SK-N-SH treated with all-trans-retinoic acid at 6 μM for 48 hours (cell line): ENCODE results near the gene SLC25A26.

Source experiments
- ATAC-seq: fragments of 200-7000 bp; cut with Tn5 transposase; 3 replicates; pipeline ENCODE4 v1.9.1; 2020; ENCODE audit warnings: mild to moderate bottlenecking, moderate library complexity
- ARNTL ChIP-seq: fragments of 450-650 bp; formaldehyde crosslinking; IDR thresholded peaks from 2 replicates; pipeline ENCODE4 v1.5.0; 2020; ENCODE audit warnings: low read depth, mild to moderate bottlenecking, moderate library complexity, borderline replicate concordance
- BACH2 ChIP-seq: fragments of 250-450 bp; sonication (Bioruptor Pico); IDR thresholded peaks from 2 replicates; pipeline ENCODE4 v1.9.0; 2021; ENCODE audit warnings: mild to moderate bottlenecking, borderline replicate concordance
- CSDC2 ChIP-seq: fragments of 250-450 bp; sonication (Bioruptor Pico); IDR thresholded peaks from 2 replicates; pipeline ENCODE4 v1.5.0; 2020; ENCODE audit warnings: mild to moderate bottlenecking, moderate library complexity
- ESRRG ChIP-seq: fragments of 250-450 bp; sonication (Bioruptor Pico); IDR thresholded peaks from 2 replicates; pipeline ENCODE4 v1.6.1; 2021; ENCODE audit warnings: mild to moderate bottlenecking
- GLIS3 ChIP-seq: fragments of 250-450 bp; sonication (Bioruptor Pico); IDR thresholded peaks from 2 replicates; pipeline ENCODE4 v1.5.0; 2020; ENCODE audit warnings: mild to moderate bottlenecking, moderate library complexity
- ISL1 ChIP-seq: fragments of 250-450 bp; sonication (Bioruptor Pico); IDR thresholded peaks from 2 replicates; pipeline ENCODE4 v2.1.2; 2022; ENCODE audit warnings: mild to moderate bottlenecking, moderate library complexity
- OSR1 ChIP-seq: fragments of 250-450 bp; sonication (Bioruptor Pico); IDR thresholded peaks from 2 replicates; pipeline ENCODE4 v1.8.0; 2022; ENCODE audit warnings: moderate library complexity, mild to moderate bottlenecking, inconsistent platforms
- PPARA ChIP-seq: fragments of 250-450 bp; sonication (Bioruptor Pico); IDR thresholded peaks from 2 replicates; pipeline ENCODE4 v1.5.0; 2020; ENCODE audit warnings: mild to moderate bottlenecking, borderline replicate concordance
- RARB ChIP-seq: fragments of 250-450 bp; sonication (Bioruptor Pico); IDR thresholded peaks from 2 replicates; pipeline ENCODE4 v1.8.0; 2021; ENCODE audit warnings: mild to moderate bottlenecking, moderate library complexity
- TCF4 ChIP-seq: fragments of 250-450 bp; sonication (Bioruptor Pico); IDR thresholded peaks from 2 replicates; pipeline ENCODE4 v1.8.0; 2021; ENCODE audit warnings: mild to moderate bottlenecking, moderate library complexity, borderline replicate concordance
- TOX ChIP-seq: fragments of 250-450 bp; sonication (Bioruptor Pico); IDR thresholded peaks from 2 replicates; pipeline ENCODE4 v1.8.0; 2021; ENCODE audit warnings: mild to moderate bottlenecking, moderate library complexity, borderline replicate concordance
- ZC3H10 ChIP-seq: fragments of 250-450 bp; sonication (Bioruptor Pico); IDR thresholded peaks from 2 replicates; pipeline ENCODE4 v1.5.1; 2021; ENCODE audit warnings: mild to moderate bottlenecking, moderate library complexity
- ZFP3 ChIP-seq: fragments of 250-450 bp; sonication (Bioruptor Pico); IDR thresholded peaks from 2 replicates; pipeline ENCODE4 v1.5.0; 2020; ENCODE audit warnings: mild to moderate bottlenecking, moderate library complexity
- ZFP30 ChIP-seq: fragments of 450-650 bp; formaldehyde crosslinking; IDR thresholded peaks from 2 replicates; pipeline ENCODE4 v1.5.0; 2022; ENCODE audit warnings: mild to moderate bottlenecking, moderate library complexity
- ZNF565 ChIP-seq: fragments of 450-650 bp; formaldehyde crosslinking; conservative IDR thresholded peaks from 2 replicates; pipeline ENCODE4 v1.5.0; 2020; ENCODE audit warnings: low read depth, mild to moderate bottlenecking, moderate library complexity
- ZNF70 ChIP-seq: fragments of 450-650 bp; formaldehyde crosslinking; IDR thresholded peaks from 2 replicates; pipeline ENCODE4 v1.5.0; 2020; ENCODE audit warnings: mild to moderate bottlenecking, moderate library complexity
- ZNF8 ChIP-seq: fragments of 450-650 bp; formaldehyde crosslinking; IDR thresholded peaks from 2 replicates; pipeline ENCODE4 v1.5.0; 2020; ENCODE audit warnings: mild to moderate bottlenecking, moderate library complexity
- TF ChIP-seq, protein P1 (sequence below): fragments of 250-450 bp; sonication (Bioruptor Pico); IDR thresholded peaks from 2 replicates; pipeline ENCODE4 v1.8.0; 2020; ENCODE audit warnings: mild to moderate bottlenecking, moderate library complexity, borderline replicate concordance
- TF ChIP-seq, protein P2 (sequence below): fragments of 250-450 bp; sonication (Bioruptor Pico); IDR thresholded peaks from 2 replicates; pipeline ENCODE4 v1.5.1; 2021; ENCODE audit warnings: mild to moderate bottlenecking, moderate library complexity
- TF ChIP-seq, protein P3 (sequence below): fragments of 250-450 bp; sonication (Bioruptor Pico); IDR thresholded peaks from 2 replicates; pipeline ENCODE4 v1.5.0; 2020; ENCODE audit warnings: mild to moderate bottlenecking, moderate library complexity
- TF ChIP-seq, protein P4 (sequence below): fragments of 250-450 bp; sonication (Bioruptor Pico); IDR thresholded peaks from 2 replicates; pipeline ENCODE4 v1.8.0; 2021; ENCODE audit warnings: low read depth, mild to moderate bottlenecking, moderate library complexity, borderline replicate concordance
- TF ChIP-seq, protein P5 (sequence below): fragments of 250-450 bp; sonication (Bioruptor Pico); IDR thresholded peaks from 2 replicates; pipeline ENCODE4 v1.5.1; 2020; ENCODE audit warnings: low read depth, mild to moderate bottlenecking, moderate library complexity

SLC25A26 gene, protein sequence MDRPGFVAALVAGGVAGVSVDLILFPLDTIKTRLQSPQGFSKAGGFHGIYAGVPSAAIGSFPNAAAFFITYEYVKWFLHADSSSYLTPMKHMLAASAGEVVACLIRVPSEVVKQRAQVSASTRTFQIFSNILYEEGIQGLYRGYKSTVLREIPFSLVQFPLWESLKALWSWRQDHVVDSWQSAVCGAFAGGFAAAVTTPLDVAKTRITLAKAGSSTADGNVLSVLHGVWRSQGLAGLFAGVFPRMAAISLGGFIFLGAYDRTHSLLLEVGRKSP

DNA sequence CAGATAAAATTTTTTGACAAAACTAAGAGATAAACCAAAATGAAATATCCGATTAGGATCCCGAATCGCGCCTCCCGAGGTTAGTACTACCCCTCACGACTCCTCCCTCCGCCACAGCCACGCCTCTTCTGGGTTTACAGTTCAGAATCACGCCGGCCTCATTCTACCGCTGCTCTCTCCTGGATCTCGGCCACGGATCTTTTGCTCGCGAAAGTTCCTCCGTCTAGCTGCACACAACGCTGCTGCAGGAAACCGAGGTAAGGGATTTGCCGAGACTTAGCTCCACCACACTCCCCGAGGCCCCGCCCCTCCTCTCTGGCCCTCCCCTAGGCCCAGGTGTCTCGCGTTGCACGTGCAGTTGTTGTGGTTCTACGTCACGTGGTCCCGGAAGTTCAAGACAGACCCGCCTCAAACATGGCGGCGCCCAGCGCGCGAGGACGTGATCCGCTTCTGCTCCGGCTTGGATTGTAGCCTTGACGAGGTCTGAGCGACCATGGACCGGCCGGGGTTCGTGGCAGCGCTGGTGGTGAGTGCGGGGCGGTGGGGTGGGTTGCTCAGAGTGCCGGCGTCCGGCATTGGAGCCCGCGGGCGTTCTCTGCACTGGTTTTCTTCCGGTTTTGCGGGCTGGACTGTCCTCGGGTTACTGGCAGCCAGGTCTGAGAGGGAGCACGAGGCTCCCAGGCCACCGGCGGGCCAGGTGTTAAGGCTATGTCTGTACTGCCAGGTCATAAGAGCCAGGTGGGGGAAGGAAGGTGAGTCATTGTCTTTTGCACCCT lies at the start of gene SLC25A26:
TSS of gene SLC25A26 (plus strand) at position 400 of the 776 bp plus-strand sequence. CDS start at position 494, 94 bp downstream.
- TF ChIP-seq RARB (CRISPR knock-in tag) (peak; percentile 27; the same call in 1 of the 2 replicates), ESRRG (no peak)
- ATAC-seq = peak; percentile 97

DNA sequence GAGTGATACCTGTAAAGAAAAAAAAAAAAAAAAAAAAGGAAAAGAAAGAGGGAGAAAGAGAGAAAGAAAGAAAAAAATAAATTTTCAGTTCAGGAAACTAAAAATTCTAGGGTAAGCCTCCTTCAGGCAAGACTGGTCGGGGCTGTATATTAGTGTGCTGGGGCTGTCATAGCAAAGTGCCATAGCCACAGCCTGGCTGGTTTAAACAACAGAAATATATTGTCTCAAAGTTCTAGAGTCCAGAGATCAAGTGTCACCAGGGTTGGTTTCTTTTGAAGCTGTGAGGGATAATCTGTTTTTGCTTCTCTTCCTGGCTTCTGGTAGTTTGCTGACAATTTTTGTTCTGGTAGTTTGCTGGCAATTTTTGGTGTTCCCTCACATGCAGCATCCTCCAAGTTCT lies 48.4 kb upstream of the SLC25A26 start:
- TF ChIP-seq, protein P1, sequence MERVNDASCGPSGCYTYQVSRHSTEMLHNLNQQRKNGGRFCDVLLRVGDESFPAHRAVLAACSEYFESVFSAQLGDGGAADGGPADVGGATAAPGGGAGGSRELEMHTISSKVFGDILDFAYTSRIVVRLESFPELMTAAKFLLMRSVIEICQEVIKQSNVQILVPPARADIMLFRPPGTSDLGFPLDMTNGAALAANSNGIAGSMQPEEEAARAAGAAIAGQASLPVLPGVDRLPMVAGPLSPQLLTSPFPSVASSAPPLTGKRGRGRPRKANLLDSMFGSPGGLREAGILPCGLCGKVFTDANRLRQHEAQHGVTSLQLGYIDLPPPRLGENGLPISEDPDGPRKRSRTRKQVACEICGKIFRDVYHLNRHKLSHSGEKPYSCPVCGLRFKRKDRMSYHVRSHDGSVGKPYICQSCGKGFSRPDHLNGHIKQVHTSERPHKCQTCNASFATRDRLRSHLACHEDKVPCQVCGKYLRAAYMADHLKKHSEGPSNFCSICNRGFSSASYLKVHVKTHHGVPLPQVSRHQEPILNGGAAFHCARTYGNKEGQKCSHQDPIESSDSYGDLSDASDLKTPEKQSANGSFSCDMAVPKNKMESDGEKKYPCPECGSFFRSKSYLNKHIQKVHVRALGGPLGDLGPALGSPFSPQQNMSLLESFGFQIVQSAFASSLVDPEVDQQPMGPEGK (CRISPR knock-in tag) = no peak
- TF ChIP-seq ZNF8 (CRISPR knock-in tag) = no peak
- no peak for TF ChIP-seq ARNTL (CRISPR knock-in tag)
- no peak for TF ChIP-seq TCF4 (CRISPR knock-in tag)
- TF ChIP-seq, protein P2, sequence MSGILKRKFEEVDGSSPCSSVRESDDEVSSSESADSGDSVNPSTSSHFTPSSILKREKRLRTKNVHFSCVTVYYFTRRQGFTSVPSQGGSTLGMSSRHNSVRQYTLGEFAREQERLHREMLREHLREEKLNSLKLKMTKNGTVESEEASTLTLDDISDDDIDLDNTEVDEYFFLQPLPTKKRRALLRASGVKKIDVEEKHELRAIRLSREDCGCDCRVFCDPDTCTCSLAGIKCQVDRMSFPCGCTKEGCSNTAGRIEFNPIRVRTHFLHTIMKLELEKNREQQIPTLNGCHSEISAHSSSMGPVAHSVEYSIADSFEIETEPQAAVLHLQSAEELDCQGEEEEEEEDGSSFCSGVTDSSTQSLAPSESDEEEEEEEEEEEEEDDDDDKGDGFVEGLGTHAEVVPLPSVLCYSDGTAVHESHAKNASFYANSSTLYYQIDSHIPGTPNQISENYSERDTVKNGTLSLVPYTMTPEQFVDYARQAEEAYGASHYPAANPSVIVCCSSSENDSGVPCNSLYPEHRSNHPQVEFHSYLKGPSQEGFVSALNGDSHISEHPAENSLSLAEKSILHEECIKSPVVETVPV (CRISPR knock-in tag) = no peak
- TF ChIP-seq ZFP30 = no peak
- no peak for TF ChIP-seq CSDC2 (CRISPR knock-in tag)
- no peak for TF ChIP-seq ZFP3 (CRISPR knock-in tag)
- no peak for TF ChIP-seq ZNF565 (CRISPR knock-in tag)
- TF ChIP-seq, protein P3, sequence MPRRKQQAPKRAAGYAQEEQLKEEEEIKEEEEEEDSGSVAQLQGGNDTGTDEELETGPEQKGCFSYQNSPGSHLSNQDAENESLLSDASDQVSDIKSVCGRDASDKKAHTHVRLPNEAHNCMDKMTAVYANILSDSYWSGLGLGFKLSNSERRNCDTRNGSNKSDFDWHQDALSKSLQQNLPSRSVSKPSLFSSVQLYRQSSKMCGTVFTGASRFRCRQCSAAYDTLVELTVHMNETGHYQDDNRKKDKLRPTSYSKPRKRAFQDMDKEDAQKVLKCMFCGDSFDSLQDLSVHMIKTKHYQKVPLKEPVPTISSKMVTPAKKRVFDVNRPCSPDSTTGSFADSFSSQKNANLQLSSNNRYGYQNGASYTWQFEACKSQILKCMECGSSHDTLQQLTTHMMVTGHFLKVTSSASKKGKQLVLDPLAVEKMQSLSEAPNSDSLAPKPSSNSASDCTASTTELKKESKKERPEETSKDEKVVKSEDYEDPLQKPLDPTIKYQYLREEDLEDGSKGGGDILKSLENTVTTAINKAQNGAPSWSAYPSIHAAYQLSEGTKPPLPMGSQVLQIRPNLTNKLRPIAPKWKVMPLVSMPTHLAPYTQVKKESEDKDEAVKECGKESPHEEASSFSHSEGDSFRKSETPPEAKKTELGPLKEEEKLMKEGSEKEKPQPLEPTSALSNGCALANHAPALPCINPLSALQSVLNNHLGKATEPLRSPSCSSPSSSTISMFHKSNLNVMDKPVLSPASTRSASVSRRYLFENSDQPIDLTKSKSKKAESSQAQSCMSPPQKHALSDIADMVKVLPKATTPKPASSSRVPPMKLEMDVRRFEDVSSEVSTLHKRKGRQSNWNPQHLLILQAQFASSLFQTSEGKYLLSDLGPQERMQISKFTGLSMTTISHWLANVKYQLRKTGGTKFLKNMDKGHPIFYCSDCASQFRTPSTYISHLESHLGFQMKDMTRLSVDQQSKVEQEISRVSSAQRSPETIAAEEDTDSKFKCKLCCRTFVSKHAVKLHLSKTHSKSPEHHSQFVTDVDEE (CRISPR knock-in tag) = no peak
- no peak for TF ChIP-seq RARB (CRISPR knock-in tag)
- TF ChIP-seq TOX = no peak
- TF ChIP-seq OSR1 (CRISPR knock-in tag) = no peak
- TF ChIP-seq, protein P4, sequence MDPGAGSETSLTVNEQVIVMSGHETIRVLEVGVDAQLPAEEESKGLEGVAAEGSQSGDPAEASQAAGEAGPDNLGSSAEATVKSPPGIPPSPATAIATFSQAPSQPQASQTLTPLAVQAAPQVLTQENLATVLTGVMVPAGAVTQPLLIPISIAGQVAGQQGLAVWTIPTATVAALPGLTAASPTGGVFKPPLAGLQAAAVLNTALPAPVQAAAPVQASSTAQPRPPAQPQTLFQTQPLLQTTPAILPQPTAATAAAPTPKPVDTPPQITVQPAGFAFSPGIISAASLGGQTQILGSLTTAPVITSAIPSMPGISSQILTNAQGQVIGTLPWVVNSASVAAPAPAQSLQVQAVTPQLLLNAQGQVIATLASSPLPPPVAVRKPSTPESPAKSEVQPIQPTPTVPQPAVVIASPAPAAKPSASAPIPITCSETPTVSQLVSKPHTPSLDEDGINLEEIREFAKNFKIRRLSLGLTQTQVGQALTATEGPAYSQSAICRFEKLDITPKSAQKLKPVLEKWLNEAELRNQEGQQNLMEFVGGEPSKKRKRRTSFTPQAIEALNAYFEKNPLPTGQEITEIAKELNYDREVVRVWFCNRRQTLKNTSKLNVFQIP = no peak
- TF ChIP-seq ZNF70 (CRISPR knock-in tag) = no peak
- ATAC-seq = no peak

DNA sequence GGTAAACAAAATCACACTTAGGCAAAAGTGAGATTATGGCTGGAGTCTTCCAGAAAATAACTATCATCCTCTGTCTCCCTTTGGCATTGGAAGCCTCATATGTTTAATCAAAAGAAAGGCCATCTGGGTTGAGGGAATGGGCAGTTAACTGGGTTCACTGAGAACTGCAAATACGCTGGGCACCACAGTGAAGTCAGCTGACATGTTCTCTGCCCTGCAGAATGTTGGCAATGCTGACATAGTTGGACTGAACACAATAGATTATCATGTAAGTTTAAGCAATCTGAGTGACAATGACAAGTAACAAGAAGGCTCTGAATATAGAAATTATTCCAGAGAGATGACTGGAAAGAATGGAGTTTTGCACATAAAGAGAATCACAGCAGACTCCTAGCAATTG lies 43.8 kb upstream of the SLC25A26 start:
- no peak for ATAC-seq
- TF ChIP-seq, protein P5, sequence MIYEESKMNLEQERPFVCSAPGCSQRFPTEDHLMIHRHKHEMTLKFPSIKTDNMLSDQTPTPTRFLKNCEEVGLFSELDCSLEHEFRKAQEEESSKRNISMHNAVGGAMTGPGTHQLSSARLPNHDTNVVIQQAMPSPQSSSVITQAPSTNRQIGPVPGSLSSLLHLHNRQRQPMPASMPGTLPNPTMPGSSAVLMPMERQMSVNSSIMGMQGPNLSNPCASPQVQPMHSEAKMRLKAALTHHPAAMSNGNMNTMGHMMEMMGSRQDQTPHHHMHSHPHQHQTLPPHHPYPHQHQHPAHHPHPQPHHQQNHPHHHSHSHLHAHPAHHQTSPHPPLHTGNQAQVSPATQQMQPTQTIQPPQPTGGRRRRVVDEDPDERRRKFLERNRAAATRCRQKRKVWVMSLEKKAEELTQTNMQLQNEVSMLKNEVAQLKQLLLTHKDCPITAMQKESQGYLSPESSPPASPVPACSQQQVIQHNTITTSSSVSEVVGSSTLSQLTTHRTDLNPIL = no peak
- no peak for TF ChIP-seq OSR1 (CRISPR knock-in tag)
- no peak for TF ChIP-seq BACH2 (CRISPR knock-in tag)
- TF ChIP-seq ARNTL (CRISPR knock-in tag) = no peak
- no peak for TF ChIP-seq ZC3H10 (CRISPR knock-in tag)
- TF ChIP-seq, protein P1 (CRISPR knock-in tag) = no peak
- no peak for TF ChIP-seq ISL1 (CRISPR knock-in tag)
- no peak for TF ChIP-seq ZNF8 (CRISPR knock-in tag)
- TF ChIP-seq TCF4 (CRISPR knock-in tag) = no peak
- no peak for TF ChIP-seq GLIS3
- TF ChIP-seq PPARA (CRISPR knock-in tag) = no peak
- TF ChIP-seq, protein P3 (CRISPR knock-in tag) = no peak
- TF ChIP-seq RARB (CRISPR knock-in tag) = no peak
- no peak for TF ChIP-seq CSDC2 (CRISPR knock-in tag)
- TF ChIP-seq TOX = no peak
- no peak for TF ChIP-seq ZFP30
